Naive thymus-derived CD4-positive, alpha-beta T cell (primary cell): ENCODE data around the gene PGPEP1. TPM values are rescaled to one million over a fixed set of nuclear protein-coding genes. Genes with fewer than 3 reads are reported as not detected.

Source experiments
- ATAC-seq: fragments of 150-1000 bp; cut with Tn5 transposase; 2 replicates; pipeline ENCODE4 v1.10.0; 2021; ENCODE audit warnings: mild to moderate bottlenecking, moderate library complexity
- CTCF ChIA-PET: fragments of 350-600 bp; sonication (Branson Sonifier 250); formaldehyde crosslinking; loops from one replicate; lab custom pipeline; 2021; ENCODE audit warnings: antibody characterized with exemption; lab: Charles Lee
- POLR2A ChIA-PET: fragments of 350-600 bp; sonication (Branson Sonifier 250); formaldehyde crosslinking; loops from one replicate; lab custom pipeline; 2021; ENCODE audit warnings: antibody characterized with exemption, inconsistent platforms; lab: Charles Lee
- DNase-seq, 9 donors: peaks; one replicate each; pipeline versions ENCODE4 v3.0.0 to v3.0.0-alpha.2; 2020 to 2022; ENCODE audit warnings: mixed read lengths in 1 of 9
- H3K27ac ChIP-seq: one replicate; pipeline ENCODE4 v1.7.0; 2013; ENCODE audit warnings: mild to moderate bottlenecking, low read depth, low read length, moderate library complexity
- H3K27me3 ChIP-seq, 2 donors: one replicate each; pipeline ENCODE4 v1.7.0; 2013; ENCODE audit warnings: low read length in 2 of 2, mild to moderate bottlenecking in 2 of 2, moderate library complexity in 2 of 2; ENCODE audit not compliant: control insufficient read depth in 2 of 2, insufficient read depth in 2 of 2
- H3K36me3 ChIP-seq, 3 experiments: 1 replicate in 2 of 3; 2 replicates in 1 of 3; pipeline ENCODE4 v1.7.0; 2013; ENCODE audit warnings: low read length in 3 of 3, mild to moderate bottlenecking in 3 of 3, moderate library complexity in 1 of 3; ENCODE audit not compliant: insufficient read depth in 3 of 3, control insufficient read depth in 2 of 3
- H3K4me1 ChIP-seq, 2 donors: one replicate each; pipeline ENCODE4 v1.7.0; 2013; ENCODE audit warnings: low read length in 2 of 2, mild to moderate bottlenecking in 2 of 2, moderate library complexity in 1 of 2; ENCODE audit not compliant: control insufficient read depth in 2 of 2, insufficient read depth in 2 of 2
- H3K4me3 ChIP-seq: 2 replicates; pipeline ENCODE4 v1.7.0; 2013; ENCODE audit warnings: mild to moderate bottlenecking, low read length
- H3K9me3 ChIP-seq, 3 experiments: 1 replicate in 2 of 3; 2 replicates in 1 of 3; pipeline ENCODE4 v1.7.0; 2013; ENCODE audit warnings: low read length in 3 of 3; ENCODE audit not compliant: control insufficient read depth in 2 of 3
- H3K27ac Mint-ChIP-seq, 9 donors: one replicate each; pipeline ENCODE4 v1.8.0; 2020 to 2022; ENCODE audit warnings: mixed read lengths in 9 of 9, mild to moderate bottlenecking in 8 of 9, moderate library complexity in 5 of 9, inconsistent platforms in 2 of 9
- H3K27me3 Mint-ChIP-seq, 5 donors: one replicate each; pipeline ENCODE4 v1.8.0; 2021 to 2022; ENCODE audit warnings: mixed read lengths in 5 of 5, mild to moderate bottlenecking in 1 of 5
- H3K36me3 Mint-ChIP-seq, 5 donors: one replicate each; pipeline ENCODE4 v1.8.0; 2020 to 2022; ENCODE audit warnings: mixed read lengths in 5 of 5, mild to moderate bottlenecking in 3 of 5, inconsistent platforms in 1 of 5
- H3K4me1 Mint-ChIP-seq, 7 donors: one replicate each; pipeline ENCODE4 v1.8.0; 2020 to 2022; ENCODE audit warnings: mixed read lengths in 7 of 7, mild to moderate bottlenecking in 3 of 7, inconsistent platforms in 1 of 7
- H3K4me3 Mint-ChIP-seq, 10 donors: one replicate each; pipeline ENCODE4 v1.8.0; 2020 to 2022; ENCODE audit warnings: mild to moderate bottlenecking in 10 of 10, mixed read lengths in 10 of 10, moderate library complexity in 6 of 10, inconsistent platforms in 2 of 10
- H3K9me3 Mint-ChIP-seq, 11 donors: one replicate each; pipeline ENCODE4 v1.8.0; 2020 to 2022; ENCODE audit warnings: mixed read lengths in 11 of 11, mild to moderate bottlenecking in 4 of 11, inconsistent platforms in 1 of 11, moderate library complexity in 1 of 11
- intact Hi-C, 2 donors: fragments of 100-400 bp; cut with micrococcal nuclease; formaldehyde crosslinking; loops; one replicate each; pipeline ENCODE4 v1.15.1; 2023
- polyA plus RNA-seq, 2 donors: library from polyadenylated mRNA; unstranded; fragments of 300-500 nt; fragmentation: Illumina TruSeq; gene quantifications; one replicate each; pipeline ENCODE4 v1.2.3, GENCODE V29; 2021
- total RNA-seq, 6 experiments: library from RNA in 5 of 6; stranded (reverse) in 5 of 6; gene quantifications; 1 replicate in 5 of 6; 2 replicates in 1 of 6; pipeline ENCODE4 v1.2.3 and lab custom pipeline; 2021 to 2026

Gene PGPEP1
- total and polyA plus RNA-seq, 7 experiments from 2014 or later: 9.4 to 57.1 (median 41.1) TPM

GRCh38 chr19:18390065-18390907, 49.9 kb downstream of the PGPEP1 start:
- peaks cover 0 to 4% of the 10 kb centered on the region in 2 donors for H3K4me1 ChIP-seq
- intact Hi-C loops: no loop called here
- CTCF ChIA-PET: interaction anchor here (0.9 to 4.1 kb wide), 4 partner anchors 12 to 111 kb away, joined by 3 to 37 read pairs (median 3); no protein-coding TSS in a partner anchor
- H3K27ac Mint-ChIP-seq: peak overlapping the region in 1 of 9 donors; percentile 64
- no peaks in the 10 kb centered on the region for H3K9me3 ChIP-seq
- no peaks in the 10 kb centered on the region for H3K36me3 ChIP-seq
- H3K27me3 ChIP-seq: peaks cover 0 to 11% of the 10 kb centered on the region in 2 donors
- ATAC-seq: no peak
- peak overlapping the region in 5 of 10 donors; percentile 7 to 73 (median 40) for H3K4me3 Mint-ChIP-seq
- H3K36me3 Mint-ChIP-seq: no peaks in the 10 kb centered on the region
- POLR2A ChIA-PET: interaction anchor here (1.3 to 1.6 kb wide), 2 partner anchors 26 to 29 kb away, joined by 4 read pairs; partner anchors contain the start of gene SSBP4
- H3K27me3 Mint-ChIP-seq: peaks cover 10 to 73% (median 20%) of the 10 kb centered on the region in 5 donors
- H3K9me3 Mint-ChIP-seq: peaks cover 0 to 2% (median 0%) of the 10 kb centered on the region in 11 donors
- no peak for DNase-seq
- peaks cover 0 to 12% (median 7%) of the 10 kb centered on the region in 7 donors for H3K4me1 Mint-ChIP-seq
- no peak overlapping the region for H3K4me3 ChIP-seq
- H3K27ac ChIP-seq: no peak overlapping the region

GRCh38 chr19:18391509-18392075, 51.2 kb downstream of the PGPEP1 start:
- POLR2A ChIA-PET: no interaction called here

DNA sequence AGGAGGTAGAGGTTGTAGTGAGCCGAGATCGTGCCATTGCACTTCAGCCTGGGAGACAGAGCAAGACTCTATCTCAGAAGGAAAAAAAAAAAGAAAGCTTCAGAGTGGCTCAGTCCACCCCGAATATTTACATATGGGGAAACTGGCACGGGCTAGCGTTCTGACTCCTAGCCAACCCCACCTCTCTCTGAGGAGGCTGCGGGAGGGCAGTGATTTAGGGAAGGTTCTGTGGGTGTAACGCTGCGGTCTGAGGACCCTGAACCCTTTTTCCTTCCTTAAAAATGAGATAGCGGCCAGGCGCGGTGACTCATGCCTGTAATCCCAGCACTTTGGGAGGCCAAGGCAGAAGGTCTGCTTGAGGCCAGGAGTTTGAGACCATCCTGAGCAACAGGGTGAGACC, 52.0 kb downstream of the PGPEP1 start:
- no peak overlapping the region for H3K27ac Mint-ChIP-seq
- ATAC-seq (peak; percentile 69), DNase-seq (no peak)
- peaks cover 0 to 5% of the 10 kb centered on the region in 2 donors for H3K27me3 ChIP-seq
- no peak overlapping the region for H3K4me3 Mint-ChIP-seq
- POLR2A ChIA-PET: no interaction called here
- CTCF ChIA-PET: interaction anchor here (0.5 to 0.6 kb wide), 2 partner anchors 112 to 438 kb away, joined by 4 read pairs; no protein-coding TSS in a partner anchor
- intact Hi-C loops: no loop called here
- H3K4me3 ChIP-seq: no peak overlapping the region
- H3K36me3 ChIP-seq: no peaks in the 10 kb centered on the region
- H3K36me3 Mint-ChIP-seq: no peaks in the 10 kb centered on the region
- peaks cover under 1 to 63% (median 6%) of the 10 kb centered on the region in 5 donors for H3K27me3 Mint-ChIP-seq
- H3K9me3 Mint-ChIP-seq: peaks cover 0 to 2% (median 0%) of the 10 kb centered on the region in 11 donors
- no peaks in the 10 kb centered on the region for H3K9me3 ChIP-seq
- no peak overlapping the region for H3K27ac ChIP-seq
- H3K4me1 ChIP-seq: peaks cover 0 to 8% of the 10 kb centered on the region in 2 donors
- H3K4me1 Mint-ChIP-seq: peaks cover 0 to 10% (median 5%) of the 10 kb centered on the region in 7 donors

More at GRCh38 chr19:18391509-18392075, 51.2 kb downstream of the PGPEP1 start:
- Mint-ChIP-seq H3K4me1 (peaks cover 0 to 12% (median 7%) of the 10 kb centered on the region in 7 donors), H3K4me3 (no peak overlapping the region), H3K9me3 (peaks cover 0 to 2% (median 0%) of the 10 kb centered on the region in 11 donors), H3K27me3 (peaks cover 6 to 65% (median 15%) of the 10 kb centered on the region in 5 donors), H3K27ac (no peak overlapping the region), H3K36me3 (no peaks in the 10 kb centered on the region)
- ATAC-seq: no peak
- no peak overlapping the region for H3K4me3 ChIP-seq
- CTCF ChIA-PET: interaction anchor here (0.9 to 4.1 kb wide), 2 partner anchors 20 to 112 kb away, joined by 3 to 37 read pairs; no protein-coding TSS in a partner anchor
- H3K9me3 ChIP-seq: no peaks in the 10 kb centered on the region
- peaks cover 0 to 6% of the 10 kb centered on the region in 2 donors for H3K27me3 ChIP-seq
- H3K36me3 ChIP-seq: no peaks in the 10 kb centered on the region
- H3K4me1 ChIP-seq: peaks cover 0 to 4% of the 10 kb centered on the region in 2 donors
- H3K27ac ChIP-seq: no peak overlapping the region
- intact Hi-C loops: no loop called here
- DNase-seq: no peak

DNA sequence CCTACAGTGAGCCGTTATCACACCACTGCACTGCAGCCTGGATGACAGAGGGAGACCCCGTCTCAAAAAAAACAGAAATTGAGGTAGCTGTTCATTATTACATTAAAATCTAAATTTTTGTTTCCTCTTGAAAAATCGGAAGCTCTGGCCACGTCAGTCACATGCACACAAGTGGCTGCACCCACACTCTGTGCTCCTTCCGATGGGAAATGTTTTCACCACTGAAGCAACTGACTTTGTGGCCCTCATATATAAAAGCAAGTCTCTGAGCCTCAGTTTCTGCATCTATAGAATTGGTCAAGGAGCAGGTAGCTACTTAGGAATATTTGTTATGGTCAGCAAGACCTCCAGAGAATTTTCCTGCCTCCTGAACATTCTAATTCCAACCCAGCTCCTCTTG, 52.5 kb downstream of the PGPEP1 start:
- Mint-ChIP-seq H3K4me1 (peaks cover under 1 to 11% (median 8%) of the 10 kb centered on the region in 7 donors), H3K27me3 (peaks cover 0 to 63% (median 5%) of the 10 kb centered on the region in 5 donors), H3K9me3 (peaks cover 0 to 2% (median 0%) of the 10 kb centered on the region in 11 donors), H3K4me3 (no peak overlapping the region), H3K36me3 (no peaks in the 10 kb centered on the region), H3K27ac (no peak overlapping the region)
- intact Hi-C loops: no loop called here
- H3K4me1 ChIP-seq: peaks cover 0 to 12% of the 10 kb centered on the region in 2 donors
- no peaks in the 10 kb centered on the region for H3K9me3 ChIP-seq
- H3K36me3 ChIP-seq: no peaks in the 10 kb centered on the region
- H3K27me3 ChIP-seq: peaks cover 0 to 5% of the 10 kb centered on the region in 2 donors
- ChIA-PET CTCF (interaction anchor here (0.5 to 0.6 kb wide), 2 partner anchors 112 to 438 kb away, joined by 4 read pairs; no protein-coding TSS in a partner anchor), POLR2A (no interaction called here)
- no peak overlapping the region for H3K27ac ChIP-seq
- no peak for DNase-seq
- ATAC-seq: no peak
- no peak overlapping the region for H3K4me3 ChIP-seq

DNA sequence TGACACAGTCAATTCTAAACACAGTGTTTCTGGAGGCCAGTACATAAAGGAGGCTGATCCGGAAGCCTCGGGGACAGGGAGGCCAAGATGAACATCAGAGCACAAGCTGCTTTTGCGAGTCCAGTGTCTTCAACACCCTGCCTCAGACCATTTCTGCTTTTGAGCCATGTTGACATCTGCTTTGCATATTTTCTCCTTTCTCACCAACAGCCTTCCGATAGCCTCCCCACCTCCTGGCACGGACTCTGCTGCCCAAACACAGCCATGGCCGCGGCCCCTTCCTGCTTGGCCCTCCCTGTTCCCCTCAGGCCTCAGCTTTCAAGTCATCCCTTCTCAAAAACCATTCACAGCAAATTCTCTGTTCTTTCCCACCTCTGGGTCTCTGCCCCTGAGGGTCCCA, 53.4 kb downstream of the PGPEP1 start:
- ATAC-seq (peak; percentile 23), DNase-seq (no peak)
- peak overlapping the region in 1 of 9 donors; percentile 74 for H3K27ac Mint-ChIP-seq
- H3K4me1 ChIP-seq: peaks cover 0 to 9% of the 10 kb centered on the region in 2 donors
- peaks cover 0 to 5% of the 10 kb centered on the region in 2 donors for H3K27me3 ChIP-seq
- no peaks in the 10 kb centered on the region for H3K36me3 ChIP-seq
- no peak overlapping the region for H3K4me3 ChIP-seq
- H3K36me3 Mint-ChIP-seq: no peaks in the 10 kb centered on the region
- intact Hi-C loops: no loop called here
- peaks cover 0 to 2% (median 0%) of the 10 kb centered on the region in 11 donors for H3K9me3 Mint-ChIP-seq
- H3K27ac ChIP-seq: no peak overlapping the region
- POLR2A ChIA-PET: no interaction called here
- H3K4me1 Mint-ChIP-seq: peaks cover 0 to 11% (median 5%) of the 10 kb centered on the region in 7 donors
- H3K27me3 Mint-ChIP-seq: peaks cover 0 to 60% (median 6%) of the 10 kb centered on the region in 5 donors
- CTCF ChIA-PET: no interaction called here
- H3K4me3 Mint-ChIP-seq: no peak overlapping the region
- H3K9me3 ChIP-seq: no peaks in the 10 kb centered on the region

- H3K36me3 Mint-ChIP-seq: no peaks in the 10 kb centered on the region
- H3K4me1 ChIP-seq: peaks cover 0 to 8% of the 10 kb centered on the region in 2 donors
- no peaks in the 10 kb centered on the region for H3K36me3 ChIP-seq
- ATAC-seq: no peak
- intact Hi-C loops: no loop called here
- no peak for DNase-seq
- no peak overlapping the region for H3K4me3 ChIP-seq
- peaks cover 0 to 2% (median 0%) of the 10 kb centered on the region in 11 donors for H3K9me3 Mint-ChIP-seq
- H3K27ac ChIP-seq: no peak overlapping the region
- H3K4me1 Mint-ChIP-seq: peaks cover 0 to 12% (median 5%) of the 10 kb centered on the region in 7 donors
- H3K9me3 ChIP-seq: no peaks in the 10 kb centered on the region
- H3K27ac Mint-ChIP-seq: no peak overlapping the region
- peaks cover 0 to 5% of the 10 kb centered on the region in 2 donors for H3K27me3 ChIP-seq
- peak overlapping the region in 1 of 10 donors; percentile 18 for H3K4me3 Mint-ChIP-seq
- H3K27me3 Mint-ChIP-seq: peaks cover 0 to 37% (median 6%) of the 10 kb centered on the region in 5 donors
- CTCF ChIA-PET: no interaction called here
- POLR2A ChIA-PET: no interaction called here
These were observed 56.3 kb downstream of the PGPEP1 start for GRCh38 chr19:18396471-18397241.
